Tibial nerve (tissue), 3 donors: ENCODE measurements around the gene INSYN2A.

Experiments
- POLR2A ChIP-seq, 2 donors: fragments of 450-650 bp; IDR thresholded peaks; one replicate each; pipeline ENCODE4 v1.6.1; 2017; ENCODE audit warnings: antibody characterized with exemption in 2 of 2, mild to moderate bottlenecking in 2 of 2, moderate library complexity in 2 of 2
- TF ChIP-seq, protein P1 (sequence below), 5 experiments: fragments of 200-600 bp in 3 of 5; fragments of 450-650 bp in 2 of 5; sonication (generic) in 3 of 5; IDR thresholded peaks; one replicate each; pipeline ENCODE4 v1.5.1; 2016 to 2019; ENCODE audit warnings: antibody characterized with exemption in 5 of 5, mild to moderate bottlenecking in 3 of 5, moderate library complexity in 2 of 5

DNA sequence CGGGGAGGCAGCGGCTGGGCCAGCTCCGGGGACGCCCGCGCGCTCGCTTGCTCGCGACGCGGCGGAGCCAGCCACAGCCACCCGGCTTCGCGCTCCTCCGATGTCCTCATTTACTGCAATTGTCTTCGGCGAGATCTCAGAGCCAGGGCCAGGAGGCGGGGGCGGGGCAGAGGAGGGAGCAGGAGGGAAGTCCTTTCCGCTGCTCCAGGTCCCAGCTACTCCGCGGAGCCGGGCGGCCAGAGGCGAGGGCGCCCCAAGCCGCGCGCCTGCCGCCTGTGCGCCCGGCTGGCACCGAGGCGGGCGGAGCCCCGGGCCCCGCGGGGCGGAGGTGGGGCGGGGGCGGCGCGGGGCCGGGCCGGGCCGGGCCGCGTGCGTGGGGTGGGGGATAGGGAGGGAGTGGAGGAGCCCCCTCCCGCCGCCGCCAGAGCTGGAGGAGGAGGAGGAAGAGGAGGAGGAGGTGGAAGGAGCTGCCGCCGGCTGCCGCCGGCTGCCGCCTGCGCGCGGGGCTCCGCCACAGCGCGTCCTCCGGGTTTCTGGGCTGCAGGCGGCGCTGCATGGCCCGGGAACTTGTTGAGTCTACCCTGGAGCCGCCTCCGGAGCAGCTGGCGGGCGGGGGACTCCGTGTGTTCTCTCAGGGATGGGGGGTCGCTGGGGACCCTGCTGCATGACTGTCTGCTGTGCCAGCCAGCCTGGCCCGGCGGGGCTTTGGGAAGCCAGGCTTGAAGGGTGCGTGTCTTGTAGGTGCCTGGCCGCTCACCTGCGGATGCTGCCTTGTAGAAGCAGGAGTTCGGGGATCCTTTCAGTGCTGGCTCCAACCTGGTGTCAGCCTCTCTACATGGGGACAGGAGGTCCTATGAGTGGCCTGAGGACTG, at the start of gene INSYN2A:
- TF ChIP-seq, protein P1, sequence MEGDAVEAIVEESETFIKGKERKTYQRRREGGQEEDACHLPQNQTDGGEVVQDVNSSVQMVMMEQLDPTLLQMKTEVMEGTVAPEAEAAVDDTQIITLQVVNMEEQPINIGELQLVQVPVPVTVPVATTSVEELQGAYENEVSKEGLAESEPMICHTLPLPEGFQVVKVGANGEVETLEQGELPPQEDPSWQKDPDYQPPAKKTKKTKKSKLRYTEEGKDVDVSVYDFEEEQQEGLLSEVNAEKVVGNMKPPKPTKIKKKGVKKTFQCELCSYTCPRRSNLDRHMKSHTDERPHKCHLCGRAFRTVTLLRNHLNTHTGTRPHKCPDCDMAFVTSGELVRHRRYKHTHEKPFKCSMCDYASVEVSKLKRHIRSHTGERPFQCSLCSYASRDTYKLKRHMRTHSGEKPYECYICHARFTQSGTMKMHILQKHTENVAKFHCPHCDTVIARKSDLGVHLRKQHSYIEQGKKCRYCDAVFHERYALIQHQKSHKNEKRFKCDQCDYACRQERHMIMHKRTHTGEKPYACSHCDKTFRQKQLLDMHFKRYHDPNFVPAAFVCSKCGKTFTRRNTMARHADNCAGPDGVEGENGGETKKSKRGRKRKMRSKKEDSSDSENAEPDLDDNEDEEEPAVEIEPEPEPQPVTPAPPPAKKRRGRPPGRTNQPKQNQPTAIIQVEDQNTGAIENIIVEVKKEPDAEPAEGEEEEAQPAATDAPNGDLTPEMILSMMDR (IDR thresholded peaks at IDR 0.05), result no peak
- no peak for TF ChIP-seq POLR2A (IDR thresholded peaks at IDR 0.05)
